Fibroblast of skin of left biceps (primary cell): ENCODE measurements around the gene ALCAM.

Experiments
- DNase-seq, 2 experiments: peaks; one replicate each; pipeline ENCODE4 v3.0.0-alpha.2; 2013; ENCODE audit warnings: low read depth in 2 of 2

ALCAM gene

DNA sequence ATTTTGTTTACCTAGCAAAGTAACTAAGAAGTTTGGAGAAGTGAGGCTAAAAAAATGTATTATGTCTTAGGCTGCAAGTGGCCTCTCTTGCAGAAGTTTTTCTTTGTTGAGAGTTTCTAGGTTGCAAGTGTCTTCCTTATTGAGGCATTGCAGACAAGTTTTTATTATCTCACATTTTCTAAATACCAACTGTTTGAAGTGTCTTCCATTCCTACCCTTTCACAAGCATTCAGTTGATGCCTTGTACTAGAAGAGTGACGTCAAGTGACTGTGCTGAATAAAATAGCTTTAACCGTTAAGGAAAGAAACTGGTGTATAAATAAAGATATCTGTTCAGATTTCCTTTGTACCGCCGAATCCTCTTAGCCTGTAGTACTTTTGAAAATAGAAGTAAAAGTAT is 123.3 kb downstream of the ALCAM start:
- no peak for DNase-seq

GRCh38 chr3:105493305-105493892 is 126.7 kb downstream of the ALCAM start:
- DNase-seq = no peak

- DNase-seq = peak in 1 of 2 experiments; percentile 51
Observed at GRCh38 chr3:105495021-105495420, 128.3 kb downstream of the ALCAM start.

DNA sequence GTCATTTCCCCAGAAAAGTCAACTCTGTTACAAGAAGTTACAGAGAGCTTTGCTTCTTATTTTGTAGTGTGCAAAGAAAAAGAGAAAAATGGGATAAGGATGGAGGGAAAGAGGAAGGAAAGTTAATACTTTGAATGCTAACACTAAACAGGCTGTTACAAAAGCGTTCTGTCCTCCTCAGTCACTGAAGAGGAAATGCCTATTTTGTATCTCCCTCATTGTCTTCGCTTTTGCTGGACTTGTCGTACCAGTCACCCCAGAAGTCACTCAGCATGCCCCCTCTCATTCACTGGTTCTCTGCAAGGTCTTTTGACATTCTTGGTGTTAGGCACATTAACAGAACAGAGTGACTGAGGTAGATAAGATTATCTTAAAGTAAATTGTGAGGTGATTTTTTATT is 129.6 kb downstream of the ALCAM start:
- no peak for DNase-seq

DNA sequence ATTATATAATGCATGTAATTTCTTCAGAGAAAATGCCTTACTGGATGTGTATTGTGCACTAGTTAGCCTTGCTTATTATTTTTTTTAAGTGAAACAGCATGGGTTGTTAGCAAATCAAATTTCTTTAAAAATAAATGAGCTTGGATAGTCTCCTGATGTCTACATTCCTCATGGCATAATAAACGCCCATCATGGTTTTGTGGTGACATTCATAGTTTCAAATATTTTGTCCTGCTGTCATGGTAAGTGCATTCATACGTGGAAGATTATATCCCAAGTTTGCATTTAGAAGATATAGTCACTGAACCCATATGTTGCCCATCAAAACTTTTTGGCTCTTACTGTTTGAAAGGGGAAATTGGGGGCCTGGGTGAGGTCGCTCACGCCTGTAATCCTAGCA is 130.7 kb downstream of the ALCAM start:
- no peak for DNase-seq

DNA sequence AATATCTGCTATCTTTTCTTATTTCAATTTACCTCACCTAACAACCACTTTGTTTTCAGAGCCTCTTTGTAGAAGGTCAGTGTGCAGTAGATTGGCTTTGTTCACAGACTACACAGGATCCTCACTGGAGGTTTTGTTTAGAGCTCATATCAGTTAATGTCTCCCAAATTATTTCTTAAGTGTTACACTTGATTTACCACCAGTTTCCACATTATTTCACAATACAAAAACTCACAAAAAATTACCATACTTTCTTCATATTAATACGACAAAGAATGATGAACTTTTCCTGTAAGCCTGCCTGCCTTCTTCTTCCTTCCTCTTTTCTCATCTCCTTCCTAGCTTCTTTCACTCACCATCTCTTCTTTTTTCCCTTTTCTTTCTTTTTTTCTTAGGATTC is 133.3 kb downstream of the ALCAM start:
- DNase-seq = no peak

DNA sequence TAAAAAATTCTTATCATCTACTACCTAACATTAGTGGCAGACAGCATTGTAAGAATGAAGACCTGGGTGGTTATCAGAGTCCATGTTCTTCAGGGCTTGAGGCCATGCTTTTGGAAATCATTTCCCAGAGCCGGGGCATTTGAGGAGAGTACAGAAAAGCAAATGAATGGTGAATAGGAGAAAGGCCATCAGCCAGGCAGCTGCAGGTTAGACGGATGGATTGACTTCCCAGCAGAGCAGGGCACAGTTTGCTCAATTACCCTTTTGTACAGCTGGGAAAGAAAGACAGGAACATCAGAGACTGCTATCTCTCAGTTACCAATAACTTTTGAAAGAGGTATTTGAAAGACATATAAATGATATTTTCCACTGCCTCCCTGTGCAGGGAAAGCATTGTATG is 135.6 kb downstream of the ALCAM start:
- DNase-seq = no peak

DNA sequence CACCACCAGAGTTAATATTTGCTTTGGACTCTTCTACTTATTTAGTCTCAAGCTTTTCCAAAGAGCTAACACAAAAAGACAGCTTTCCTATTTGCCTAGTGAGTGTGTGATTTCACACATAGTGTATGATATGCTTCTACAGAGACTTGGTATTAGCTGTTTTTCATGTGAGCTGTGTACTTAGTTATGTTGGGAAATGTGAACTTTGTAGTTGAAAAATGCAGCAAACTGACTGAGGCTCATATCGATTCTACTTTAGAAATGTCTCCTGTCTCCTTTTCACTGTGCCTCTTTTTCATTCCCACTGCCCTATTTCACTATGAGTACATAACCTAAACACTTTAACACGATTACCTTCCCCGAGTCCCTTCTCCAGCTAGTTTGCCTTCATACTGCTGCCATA is 136.5 kb downstream of the ALCAM start:
- DNase-seq = no peak

GRCh38 chr3:105504440-105504951 is 137.8 kb downstream of the ALCAM start:
- DNase-seq = no peak

DNA sequence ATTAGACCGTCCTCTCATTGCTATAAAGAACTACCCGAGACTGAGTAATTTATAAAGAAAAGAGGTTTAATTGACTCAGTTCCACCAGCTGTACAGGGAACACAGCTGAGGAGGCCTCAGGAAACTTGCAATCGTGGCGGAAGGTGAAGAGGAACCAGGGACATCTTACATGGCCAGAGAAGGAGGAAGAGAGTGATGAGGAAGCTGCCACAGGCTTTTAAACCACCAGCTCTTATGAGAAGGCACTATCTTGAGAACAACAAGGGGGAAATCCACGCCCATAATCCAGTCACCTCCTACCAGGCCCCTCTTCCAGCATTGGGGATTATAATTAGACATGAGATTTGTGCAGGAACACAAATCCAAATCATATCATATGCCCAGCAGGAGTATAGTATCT is 138.5 kb downstream of the ALCAM start:
- DNase-seq = no peak

DNA sequence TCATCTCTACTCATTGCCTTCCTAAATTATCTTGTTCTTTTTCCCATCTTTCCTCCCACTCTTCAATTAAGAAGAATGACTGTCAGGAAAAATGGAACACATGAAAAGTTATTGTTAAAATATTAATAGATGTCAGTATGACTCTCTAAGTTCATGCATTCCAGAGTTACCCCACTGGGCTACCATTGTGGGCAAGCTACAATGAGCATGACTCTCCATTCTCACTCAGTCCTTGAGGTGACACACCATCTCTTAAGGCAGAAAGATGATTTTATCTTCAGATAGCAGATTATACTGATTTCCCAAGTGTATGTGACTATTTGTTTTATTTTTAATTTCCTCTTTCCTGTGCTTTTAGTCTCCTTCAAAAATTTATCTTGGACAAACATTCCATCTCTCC is 144.3 kb downstream of the ALCAM start:
- no peak for DNase-seq

DNA sequence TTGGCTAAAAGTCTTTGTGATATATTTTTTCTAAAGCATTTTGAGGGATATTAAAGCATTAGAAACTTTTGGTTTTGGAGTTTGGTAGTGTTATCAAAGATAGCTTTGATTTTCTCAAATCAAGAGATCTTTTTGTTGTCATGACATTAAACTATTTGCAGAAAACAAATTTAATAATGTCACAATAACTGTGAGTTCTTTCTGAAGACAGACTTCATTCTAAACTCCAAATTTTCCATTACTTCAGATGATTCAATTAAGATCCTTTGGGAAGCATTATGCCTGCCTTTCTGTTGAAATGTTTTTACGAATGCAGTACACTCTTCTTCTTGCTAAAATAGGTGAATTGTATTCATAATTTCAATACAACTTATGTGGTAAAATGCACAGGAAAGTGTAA is 145.4 kb downstream of the ALCAM start:
- no peak for DNase-seq

DNA sequence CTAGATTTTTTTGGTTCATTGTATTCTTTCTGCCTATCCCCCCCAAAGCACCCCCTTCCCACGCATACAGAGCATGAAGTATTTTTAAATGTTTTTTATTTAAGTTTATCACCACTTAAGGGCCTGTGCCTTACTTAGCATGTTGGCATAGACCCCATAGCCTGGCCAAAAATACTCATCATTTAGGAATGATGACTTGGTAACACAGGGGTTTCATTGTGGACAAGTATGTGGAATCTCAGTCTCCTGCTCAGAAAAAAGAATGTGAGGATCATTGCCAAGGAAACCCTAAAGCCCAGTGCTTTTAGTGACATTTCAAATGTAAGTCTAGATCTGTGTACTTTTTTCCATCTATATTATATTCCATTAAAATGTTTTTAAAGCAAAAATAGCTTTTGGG is 146.3 kb downstream of the ALCAM start:
- peak; percentile 46 to 59 for DNase-seq

DNA sequence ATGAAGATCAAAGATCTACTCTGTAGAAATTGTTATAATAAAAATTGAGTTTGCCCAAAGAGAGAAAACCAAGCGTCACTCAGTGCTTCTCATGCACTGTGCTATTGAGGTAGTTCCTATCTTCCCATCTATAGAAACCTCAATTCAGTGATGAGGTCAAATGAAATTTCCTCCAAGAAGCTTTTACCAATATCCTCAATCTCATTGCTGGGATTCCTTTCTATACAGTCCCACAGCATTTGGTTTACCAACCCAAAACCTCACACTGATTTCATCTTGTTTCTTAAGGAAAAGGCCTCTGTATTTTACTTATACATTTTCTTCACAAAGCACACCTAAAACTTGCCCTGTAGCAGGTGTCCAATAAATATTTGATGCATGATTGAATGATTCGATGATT is 147.2 kb downstream of the ALCAM start:
- DNase-seq = no peak

GRCh38 chr3:105515372-105515771 is 148.7 kb downstream of the ALCAM start:
- DNase-seq = no peak

DNA sequence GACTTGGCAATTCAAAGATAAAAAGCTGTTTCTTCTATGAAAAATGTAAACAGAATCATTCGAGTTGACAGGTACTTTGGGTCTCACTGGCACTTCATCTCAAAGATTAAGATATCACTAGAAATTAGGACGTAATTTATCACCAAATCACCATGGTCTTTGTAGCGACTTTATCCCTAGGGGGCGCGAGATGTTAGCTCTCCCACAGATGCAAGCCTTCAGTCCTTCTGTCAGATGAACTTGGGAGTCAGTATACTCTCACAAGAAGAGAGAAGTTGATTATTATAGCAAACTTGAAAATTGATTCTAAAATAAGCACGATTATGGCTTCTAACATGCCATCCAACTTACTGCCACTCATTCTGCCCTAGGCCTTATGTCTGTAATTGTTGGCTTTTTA is 150.3 kb downstream of the ALCAM start:
- DNase-seq = no peak

DNA sequence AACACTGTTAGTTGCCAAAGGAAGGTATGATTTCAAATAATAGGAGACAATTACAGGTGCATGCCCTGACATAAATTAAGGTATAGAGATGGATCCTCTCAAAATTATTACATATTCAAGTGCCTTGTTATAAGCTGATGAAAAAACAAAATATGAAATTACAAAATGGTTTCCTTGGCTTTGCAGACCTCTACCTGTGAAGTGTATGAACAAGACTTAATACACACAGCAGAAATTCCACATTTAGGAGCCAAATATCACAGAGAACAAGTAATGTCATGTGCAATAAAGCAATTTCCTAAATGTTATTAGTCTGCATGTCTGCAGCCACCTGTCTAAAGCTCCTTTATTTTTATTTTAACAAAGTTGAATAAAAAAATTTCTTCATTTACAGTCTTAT is 151.5 kb downstream of the ALCAM start:
- DNase-seq = no peak

DNA sequence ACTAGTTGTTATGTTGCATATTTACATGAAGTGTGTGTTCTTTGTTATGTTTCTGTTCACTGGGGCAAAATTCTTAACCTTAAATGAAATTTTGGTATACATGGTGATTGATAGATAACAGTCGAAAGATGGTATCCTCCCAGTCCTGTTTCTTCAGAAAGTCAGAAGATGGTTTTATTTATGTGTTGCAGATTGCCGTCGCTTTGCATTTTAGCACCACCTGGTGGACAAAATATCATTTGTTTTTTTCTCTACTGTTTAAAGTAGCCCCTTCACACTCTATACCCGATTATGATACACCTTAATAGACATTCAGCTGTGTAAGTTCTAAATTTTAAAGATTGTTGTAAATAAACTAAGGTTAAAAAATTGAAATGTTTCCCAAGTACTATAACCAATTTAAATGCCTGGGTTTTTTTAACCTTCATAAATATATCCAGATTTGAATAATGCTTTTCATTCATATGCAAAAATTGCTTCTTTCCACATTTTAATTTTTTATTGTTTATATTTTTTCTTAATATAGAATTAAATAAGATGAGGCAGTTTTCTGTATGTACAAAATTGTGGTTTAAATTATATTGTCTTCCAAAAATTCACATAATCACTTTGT is 152.2 kb downstream of the ALCAM start:
- DNase-seq = no peak

DNA sequence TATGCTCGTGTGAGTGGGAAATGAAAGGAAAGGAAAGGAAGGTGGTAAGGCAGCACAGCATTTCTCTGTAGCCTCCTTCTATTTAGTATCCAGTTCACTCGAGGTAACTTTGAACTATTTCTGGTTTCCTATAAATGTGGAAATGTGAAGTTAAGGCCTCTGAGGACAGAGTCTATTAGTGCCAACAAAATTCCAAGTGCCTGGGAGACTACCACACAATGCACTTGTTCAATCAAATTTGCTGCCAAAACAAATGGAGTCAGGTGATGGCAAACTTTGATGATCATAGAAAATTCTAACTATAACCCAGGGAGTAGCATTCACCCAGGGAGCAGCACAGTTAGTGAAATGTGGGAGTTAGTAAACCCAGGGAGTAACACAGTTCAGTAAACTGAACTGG is 155.1 kb downstream of the ALCAM start:
- no peak for DNase-seq

- DNase-seq = no peak
Observed at GRCh38 chr3:105523501-105523900, 156.8 kb downstream of the ALCAM start.

DNA sequence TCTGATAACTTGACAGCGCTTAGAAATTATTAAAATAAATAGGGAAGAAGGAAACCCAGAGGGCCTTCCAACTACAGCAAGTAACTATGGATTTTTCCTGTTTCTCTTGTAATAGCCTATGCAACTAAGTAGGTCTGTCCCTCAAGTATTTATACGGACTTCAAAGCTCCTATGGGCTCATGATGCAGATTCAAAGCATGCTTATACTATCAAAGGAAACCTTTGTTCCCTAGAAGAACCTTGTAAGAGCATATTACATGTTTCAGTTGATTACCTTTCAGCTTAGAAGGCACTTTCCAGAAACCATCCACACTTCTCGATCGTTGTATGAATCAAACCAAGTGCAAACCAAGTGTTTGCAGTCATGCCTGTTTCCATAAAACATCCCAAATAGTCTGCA is 158.8 kb downstream of the ALCAM start:
- no peak for DNase-seq

- no peak for DNase-seq
Observed at GRCh38 chr3:105526360-105527111, 159.8 kb downstream of the ALCAM start.

DNA sequence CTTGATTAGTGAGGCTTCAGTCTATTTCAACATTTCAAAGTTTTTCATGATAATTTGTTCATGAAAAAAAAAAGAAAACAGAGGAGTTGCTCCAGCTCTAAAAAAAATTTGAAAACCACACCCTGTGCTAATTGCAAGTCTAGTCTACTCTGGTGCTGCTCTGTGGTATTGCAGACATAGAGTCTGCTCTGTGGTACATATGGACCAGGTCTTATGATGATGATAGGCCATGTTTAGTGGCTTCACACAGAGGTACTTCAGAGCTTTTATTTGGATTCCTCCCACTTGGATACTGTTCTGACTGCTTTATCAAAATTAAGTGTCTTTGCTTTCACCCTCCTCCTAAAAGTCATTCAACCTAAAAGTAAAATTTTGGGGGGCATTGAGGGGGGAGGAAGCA is 160.8 kb downstream of the ALCAM start:
- no peak for DNase-seq
